ENCODE results near the gene NUP43.

GRCh38 chr6:149716181-149716963 is 30.0 kb downstream of the NUP43 start:
- TF ChIP-seq EP300 (IDR thresholded peaks at IDR 0.05): no peak
- no peak for TF ChIP-seq CTCF (IDR thresholded peaks at IDR 0.05)
- TF ChIP-seq POLR2A (IDR thresholded peaks at IDR 0.05): no peak
- TF ChIP-seq POLR2AphosphoS5 (IDR thresholded peaks at IDR 0.05): no peak
